Vagina (tissue), 2 donors: Measurements from ENCODE around the gene MRPL53. TPM values are rescaled to one million over a fixed set of nuclear protein-coding genes. Genes with fewer than 3 reads are reported as not detected.
A peak's percentile ranks its signal among the peaks of the same experiment; 100 is the strongest.
"Not testable (repeated sequence)": the region's sequence is repeated elsewhere in the genome, so short reads cannot be mapped to it uniquely, and the experiment has no call there.

Experiments
- DNase-seq, 2 donors: peaks; one replicate each; pipeline ENCODE4 v3.0.0-alpha.2; 2017; ENCODE audit errors: extremely low spot score in 2 of 2
- H3K27ac ChIP-seq: fragments of 200-600 bp; sonication (generic); one replicate; pipeline ENCODE4 v1.5.1; 2019
- H3K27me3 ChIP-seq: fragments of 200-600 bp; sonication (generic); one replicate; pipeline ENCODE4 v1.5.1; 2019
- H3K36me3 ChIP-seq, 2 donors: fragments of 200-600 bp; sonication (generic); one replicate each; pipeline ENCODE4 v1.5.1; 2017 to 2019
- H3K4me1 ChIP-seq: fragments of 200-600 bp; sonication (generic); one replicate; pipeline ENCODE4 v1.5.1; 2019
- H3K4me3 ChIP-seq, 2 donors: fragments of 200-600 bp; sonication (generic); 1 replicate in 1 of 2; 2 replicates in 1 of 2; pipeline ENCODE4 v1.5.1; 2016 to 2019
- H3K9me3 ChIP-seq: fragments of 200-600 bp; sonication (generic); one replicate; pipeline ENCODE4 v1.5.1; 2019
- CTCF ChIP-seq, 3 experiments: fragments of 450-650 bp in 2 of 3; fragments of 200-600 bp in 1 of 3; sonication (generic) in 1 of 3; IDR thresholded peaks; one replicate each; pipeline ENCODE4 v1.5.1; 2017 to 2019; ENCODE audit warnings: antibody characterized with exemption in 3 of 3, mild to moderate bottlenecking in 2 of 3, moderate library complexity in 2 of 3
- POLR2A ChIP-seq, 2 donors: fragments of 450-650 bp; IDR thresholded peaks; one replicate each; pipeline ENCODE4 v1.6.1; 2017; ENCODE audit warnings: antibody characterized with exemption in 2 of 2, mild to moderate bottlenecking in 2 of 2, moderate library complexity in 2 of 2
- POLR2AphosphoS5 ChIP-seq, 2 donors: sonication (generic); formaldehyde crosslinking; IDR thresholded peaks; one replicate each; pipeline ENCODE4 v1.9.0; 2017; ENCODE audit warnings: antibody characterized with exemption in 2 of 2, mild to moderate bottlenecking in 2 of 2, low read depth in 1 of 2; ENCODE audit not compliant: insufficient read depth in 1 of 2
- intact Hi-C: fragments of 100-400 bp; cut with DNase I; formaldehyde crosslinking; loops from one replicate; pipeline ENCODE4 v1.15.1; 2023
- total RNA-seq: library from RNA; depleted of rRNA; stranded (reverse); fragments of >200 nt; gene quantifications from one replicate; pipeline ENCODE4 v1.2.3, GENCODE V29; 2016

The MRPL53 gene
- total RNA-seq, 1 donor from 2014 or later = 40.3 TPM

DNA sequence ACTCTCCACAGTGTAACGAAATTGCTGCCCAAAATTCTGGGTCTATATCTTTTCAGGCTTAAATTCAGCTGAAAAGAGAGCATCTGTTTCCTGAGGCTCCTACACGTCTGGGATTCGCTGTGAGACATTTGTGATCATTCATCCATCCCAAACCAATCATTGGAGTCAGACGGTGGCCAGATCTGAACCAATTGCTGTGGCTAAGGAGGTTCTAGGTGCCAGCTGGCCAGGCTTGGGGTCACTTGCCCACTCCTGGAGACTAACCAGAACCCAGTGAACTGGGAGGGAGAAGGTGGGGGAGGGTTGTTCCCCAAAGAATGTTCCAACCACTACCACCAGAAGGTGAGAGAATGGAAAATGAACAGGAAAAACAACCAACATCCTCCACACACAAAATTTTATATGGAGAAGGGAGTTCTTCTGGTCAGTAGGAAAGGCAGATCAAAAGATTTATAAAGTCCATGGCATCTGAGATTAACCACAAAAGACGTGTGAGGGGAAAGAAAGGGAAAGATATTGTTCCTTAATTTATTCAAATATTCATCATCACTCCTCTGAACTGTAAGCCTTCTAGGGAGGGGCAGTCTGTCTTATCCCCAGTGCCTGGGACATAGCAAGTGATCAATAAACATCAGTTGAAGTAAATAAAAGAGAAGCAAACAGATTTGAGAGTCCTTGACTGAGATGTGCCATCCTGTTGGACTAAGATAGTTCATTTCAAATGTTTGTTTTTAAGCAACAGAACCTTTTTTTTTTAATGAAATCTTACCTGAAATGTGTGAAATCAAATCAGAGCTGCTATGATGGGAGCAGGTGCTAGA lies 27.8 kb downstream of the MRPL53 start:
- Histone ChIP-seq H3K4me3 (no peak overlapping the region), H3K9me3 (no peaks in the 10 kb centered on the region), H3K4me1 (peaks cover 23% of the 10 kb centered on the region), H3K27me3 (no peaks in the 10 kb centered on the region), H3K27ac (no peak overlapping the region), H3K36me3 (no peaks in the 10 kb centered on the region)
- DNase-seq = no peak
- intact Hi-C loops = no loop called here
- TF ChIP-seq POLR2AphosphoS5 (IDR thresholded peaks at IDR 0.05; ENCODE audit: insufficient read depth in 1 of 2, low read depth in 1 of 2) (no peak), POLR2A (IDR thresholded peaks at IDR 0.05) (no peak), CTCF (IDR thresholded peaks at IDR 0.05) (no peak)

GRCh38 chr2:74442483-74443297 lies 29.8 kb downstream of the MRPL53 start:
- intact Hi-C loops, H3K36me3 ChIP-seq, H3K27me3 ChIP-seq, DNase-seq, H3K9me3 ChIP-seq: not testable (repeated sequence)
- Histone ChIP-seq H3K27ac (peak overlapping the region; percentile 81), H3K4me1 (peaks cover 43% of the 10 kb centered on the region), H3K4me3 (peak overlapping the region; percentile 47 to 58)

DNA sequence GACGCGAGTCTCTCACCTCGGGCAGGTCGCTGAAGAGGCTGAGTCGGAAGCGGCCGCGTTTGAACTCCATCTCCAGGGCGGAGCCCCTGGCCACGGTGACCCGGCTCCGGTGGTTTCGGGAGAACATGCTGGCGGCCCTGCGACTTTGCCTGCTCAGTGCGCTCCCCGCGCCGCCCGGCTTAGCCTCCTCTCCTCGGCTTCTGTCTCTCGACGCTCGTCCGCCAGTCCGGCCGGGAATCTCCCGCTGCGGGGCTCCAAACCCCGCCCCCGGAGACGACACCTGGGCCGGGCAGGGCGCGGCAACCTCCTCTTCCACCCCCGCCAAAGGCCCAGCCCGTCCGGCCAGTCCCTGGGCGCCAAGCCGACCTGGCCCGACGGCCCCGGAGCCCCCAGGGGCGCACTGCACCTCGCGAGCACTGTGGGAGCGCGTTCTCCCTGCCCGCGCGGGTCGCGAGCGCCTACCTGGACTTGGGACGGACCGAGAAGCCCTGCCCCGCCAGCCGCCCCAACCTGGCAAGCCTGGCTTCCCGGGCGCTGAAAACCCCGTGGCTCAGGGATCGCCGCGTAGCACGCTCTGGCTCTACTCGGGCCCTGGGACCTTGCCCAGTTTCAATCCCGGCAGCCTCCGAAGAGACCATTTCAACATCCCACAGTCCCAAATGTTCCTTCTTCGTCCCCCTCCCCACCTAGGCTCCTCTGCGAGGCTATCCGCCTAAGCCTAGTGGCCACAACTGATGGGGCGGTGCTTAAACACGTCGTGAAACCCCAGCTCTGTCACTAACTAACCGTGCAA lies 30.6 kb downstream of the MRPL53 start, which contains the start of gene RTKN:
Gene RTKN (minus strand): TSS at position 248 of the 793 bp plus-strand sequence. CDS start 121 bp downstream, at position 127.
- Histone ChIP-seq H3K27me3 (no peaks in the 10 kb centered on the region), H3K4me1 (peaks cover 44% of the 10 kb centered on the region), H3K27ac (peak within 1 kb of the TSS; percentile 81), H3K36me3 (no peaks in the 10 kb centered on the region), H3K4me3 (peak within 1 kb of the TSS; percentile 47 to 58), H3K9me3 (no peaks in the 10 kb centered on the region)
- DNase-seq = peak in 1 of 2 donors; percentile 83
- intact Hi-C loops = no loop called here
- TF ChIP-seq CTCF (IDR thresholded peaks at IDR 0.05) = no peak
- peak in 1 of 2 donors; percentile 43 for TF ChIP-seq POLR2AphosphoS5 (IDR thresholded peaks at IDR 0.05; ENCODE audit: insufficient read depth in 1 of 2, low read depth in 1 of 2)

GRCh38 chr2:74441170-74441689 lies 31.2 kb downstream of the MRPL53 start:
- H3K27ac ChIP-seq = peak overlapping the region; percentile 81
- TF ChIP-seq CTCF (IDR thresholded peaks at IDR 0.05) (no peak), POLR2A (IDR thresholded peaks at IDR 0.05) (no peak), POLR2AphosphoS5 (IDR thresholded peaks at IDR 0.05; ENCODE audit: insufficient read depth in 1 of 2, low read depth in 1 of 2) (no peak)
- intact Hi-C loops = no loop called here
- H3K4me1 ChIP-seq = peaks cover 44% of the 10 kb centered on the region
- no peaks in the 10 kb centered on the region for H3K9me3 ChIP-seq
- DNase-seq = peak in 1 of 2 donors; percentile 81
- no peaks in the 10 kb centered on the region for H3K27me3 ChIP-seq
- peak overlapping the region; percentile 47 to 58 for H3K4me3 ChIP-seq
- H3K36me3 ChIP-seq = no peaks in the 10 kb centered on the region
